Osteoblast (primary cell): ENCODE data around the gene CCDC170. TPM values are rescaled to one million over a fixed set of nuclear protein-coding genes. Genes with fewer than 3 reads are reported as not detected.
"Not testable (repeated sequence)": the region's sequence is repeated elsewhere in the genome, so short reads cannot be mapped to it uniquely, and the experiment has no call there.

Experiments
- DNase-seq: peaks from one replicate; pipeline ENCODE4 v3.0.0; 2011; ENCODE audit warnings: low spot score, mixed read lengths; ENCODE audit not compliant: insufficient read length; ENCODE audit errors: missing footprints
- H2AFZ ChIP-seq: 2 replicates; pipeline ENCODE4 v1.6.0; 2011; ENCODE audit warnings: mild to moderate bottlenecking, low read length
- H3K27ac ChIP-seq: 2 replicates; pipeline ENCODE4 v1.5.1; 2011; ENCODE audit warnings: mild to moderate bottlenecking, low read depth, low read length, moderate library complexity
- H3K27me3 ChIP-seq: 2 replicates; pipeline ENCODE4 v1.6.0; 2012; ENCODE audit warnings: mild to moderate bottlenecking, control low read depth, inconsistent platforms, low read length, moderate library complexity; ENCODE audit not compliant: insufficient read depth
- H3K36me3 ChIP-seq: 2 replicates; pipeline ENCODE4 v1.5.1; 2011; ENCODE audit warnings: mild to moderate bottlenecking, low read length, control low read depth, moderate library complexity; ENCODE audit not compliant: insufficient read depth
- H3K4me1 ChIP-seq: 2 replicates; pipeline ENCODE4 v1.5.1; 2011; ENCODE audit warnings: mild to moderate bottlenecking, low read length, control low read depth, moderate library complexity; ENCODE audit not compliant: insufficient read depth
- H3K4me2 ChIP-seq: 2 replicates; pipeline ENCODE4 v1.6.0; 2011; ENCODE audit warnings: mild to moderate bottlenecking, low read length; ENCODE audit not compliant: insufficient read depth
- H3K4me3 ChIP-seq: fragments of 200-600 bp; sonication (generic); 3 replicates; pipeline ENCODE4 v1.5.1; 2012; ENCODE audit warnings: mild to moderate bottlenecking, low read length, inconsistent platforms; ENCODE audit not compliant: insufficient read depth
- H3K79me2 ChIP-seq: 2 replicates; pipeline ENCODE4 v1.6.0; 2012; ENCODE audit warnings: mild to moderate bottlenecking, low read length, control low read depth, inconsistent platforms; ENCODE audit not compliant: insufficient read depth
- H3K9me3 ChIP-seq: 2 replicates; pipeline ENCODE4 v1.5.1; 2011; ENCODE audit warnings: low read depth, low read length, control low read depth
- H4K20me1 ChIP-seq: 2 replicates; pipeline ENCODE4 v1.6.0; 2012; ENCODE audit warnings: mild to moderate bottlenecking, low read length, control low read depth; ENCODE audit not compliant: insufficient read depth
- CTCF ChIP-seq: IDR thresholded peaks from 2 replicates; pipeline ENCODE4 v1.5.1; 2011; ENCODE audit warnings: mild to moderate bottlenecking, low read depth, low read length, moderate library complexity; ENCODE audit errors: extremely low read depth
- total RNA-seq: library from RNA; depleted of rRNA; stranded (reverse); fragments of >200 nt; gene quantifications from 2 replicates; pipeline ENCODE4 v1.2.3, GENCODE V29; 2012

Gene CCDC170
- total RNA-seq, 1 donor: 1.8 TPM

GRCh38 chr6:151509048-151509447 lies 15.2 kb downstream of the CCDC170 start:
- no peaks in the 10 kb centered on the region for H3K9me3 ChIP-seq
- DNase-seq: no peak

GRCh38 chr6:151512481-151512880 lies 18.7 kb downstream of the CCDC170 start:
- H3K27ac ChIP-seq: no peak overlapping the region
- no peak overlapping the region for H3K4me3 ChIP-seq

More at GRCh38 chr6:151509048-151509447, 15.2 kb downstream of the CCDC170 start:
- Histone ChIP-seq H3K4me3 (no peak overlapping the region), H3K79me2 (no peaks in the 10 kb centered on the region), H3K27me3 (no peaks in the 10 kb centered on the region), H3K4me1 (no peaks in the 10 kb centered on the region), H3K4me2 (no peak overlapping the region), H3K36me3 (no peaks in the 10 kb centered on the region), H3K27ac (no peak overlapping the region), H4K20me1 (no peaks in the 10 kb centered on the region), H2AFZ (no peak overlapping the region)
- TF ChIP-seq CTCF: no peak

GRCh38 chr6:151514000-151514730 lies 20.3 kb downstream of the CCDC170 start:
- H3K27ac ChIP-seq: no peak overlapping the region
- no peaks in the 10 kb centered on the region for H3K79me2 ChIP-seq
- H3K27me3 ChIP-seq: no peaks in the 10 kb centered on the region
- no peak overlapping the region for H3K4me3 ChIP-seq
- H3K36me3 ChIP-seq: no peaks in the 10 kb centered on the region
- no peak for TF ChIP-seq CTCF
- H4K20me1 ChIP-seq: no peaks in the 10 kb centered on the region
- no peaks in the 10 kb centered on the region for H3K9me3 ChIP-seq
- H2AFZ ChIP-seq: no peak overlapping the region
- no peak for DNase-seq
- no peaks in the 10 kb centered on the region for H3K4me1 ChIP-seq
- no peak overlapping the region for H3K4me2 ChIP-seq

More at GRCh38 chr6:151512481-151512880, 18.7 kb downstream of the CCDC170 start:
- no peaks in the 10 kb centered on the region for H4K20me1 ChIP-seq
- H3K4me1 ChIP-seq: no peaks in the 10 kb centered on the region
- H3K27me3 ChIP-seq: no peaks in the 10 kb centered on the region
- no peak overlapping the region for H2AFZ ChIP-seq
- DNase-seq: peak; percentile 13
- no peak overlapping the region for H3K4me2 ChIP-seq
- H3K79me2 ChIP-seq: no peaks in the 10 kb centered on the region
- H3K9me3 ChIP-seq: no peaks in the 10 kb centered on the region
- TF ChIP-seq CTCF: no peak
- H3K36me3 ChIP-seq: no peaks in the 10 kb centered on the region

- not testable (repeated sequence) for H3K4me3 ChIP-seq, H3K4me2 ChIP-seq, DNase-seq, H3K27me3 ChIP-seq, H3K27ac ChIP-seq, H3K9me3 ChIP-seq, H2AFZ ChIP-seq, H4K20me1 ChIP-seq, H3K36me3 ChIP-seq, H3K79me2 ChIP-seq, H3K4me1 ChIP-seq
These were observed 25.2 kb downstream of the CCDC170 start for GRCh38 chr6:151518992-151519391.
